Subcutaneous adipose tissue (tissue), 4 donors: ENCODE measurements around the gene PFKM. TPM values are rescaled to one million over a fixed set of nuclear protein-coding genes. Genes with fewer than 3 reads are reported as not detected.

Source experiments
- CTCF ChIP-seq: fragments of 450-650 bp; IDR thresholded peaks from one replicate; pipeline ENCODE4 v1.5.1; 2016; ENCODE audit warnings: low read depth, mild to moderate bottlenecking, control low read depth, antibody characterized with exemption, moderate library complexity
- total RNA-seq, 4 donors: library from RNA; depleted of rRNA; stranded (reverse); fragments of >200 nt; gene quantifications; one replicate each; pipeline ENCODE4 v1.1.0, GENCODE V29; 2016

Gene PFKM
- total RNA-seq, 4 donors from 2014 or later, result 5.1 to 19.5 (median 16.0) TPM

GRCh38 chr12:48160046-48160445 lies 40.9 kb downstream of the PFKM start:
- no peak for TF ChIP-seq CTCF

DNA sequence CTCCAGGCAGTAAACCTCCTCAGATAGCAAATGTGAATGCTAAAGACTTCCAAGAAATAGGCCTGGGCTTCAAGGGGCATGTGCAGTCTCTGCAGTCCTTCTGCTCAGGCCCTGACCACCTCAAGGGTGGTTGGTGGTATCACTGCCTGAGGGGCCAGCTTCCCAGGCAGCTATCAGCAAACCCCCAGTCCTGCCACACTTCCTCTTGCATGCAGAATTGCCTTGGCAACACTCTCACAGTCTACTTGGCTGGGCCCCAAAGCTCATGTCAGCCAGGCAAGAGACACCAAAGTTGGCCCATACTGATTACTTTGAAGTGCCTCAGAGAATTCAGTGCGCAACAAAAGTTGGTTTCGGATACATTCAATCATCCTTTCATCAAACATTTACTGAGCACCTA lies 41.6 kb downstream of the PFKM start:
- TF ChIP-seq CTCF, result no peak

DNA sequence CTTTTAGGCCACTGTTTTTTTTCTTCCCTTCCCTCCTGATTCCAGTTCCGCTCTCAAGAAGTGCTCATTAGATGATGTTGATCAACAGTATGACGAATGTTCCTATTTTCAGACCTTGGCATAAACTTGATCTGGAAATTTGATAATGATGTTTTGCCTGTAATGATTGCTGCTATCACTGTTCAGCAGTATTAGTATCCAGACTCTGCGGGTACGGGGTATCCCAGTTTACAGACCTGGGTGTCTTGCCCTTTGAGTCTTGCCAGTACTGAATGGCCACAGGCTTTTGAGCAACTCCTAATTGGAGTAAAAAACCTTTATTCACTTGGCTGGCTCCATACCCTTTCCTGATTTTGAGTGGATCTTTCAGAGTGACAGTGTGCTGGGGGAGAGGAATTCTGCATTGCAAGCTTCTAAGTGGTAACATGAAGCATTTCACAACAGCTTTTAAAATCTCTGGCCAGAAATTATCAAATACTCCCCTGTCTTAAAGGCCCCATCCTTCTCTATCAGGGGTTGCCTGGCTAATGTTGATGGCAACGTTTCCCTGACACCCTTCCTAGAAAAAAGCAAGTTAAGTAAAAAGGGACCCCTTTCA lies 44.1 kb downstream of the PFKM start:
- TF ChIP-seq CTCF, result no peak

DNA sequence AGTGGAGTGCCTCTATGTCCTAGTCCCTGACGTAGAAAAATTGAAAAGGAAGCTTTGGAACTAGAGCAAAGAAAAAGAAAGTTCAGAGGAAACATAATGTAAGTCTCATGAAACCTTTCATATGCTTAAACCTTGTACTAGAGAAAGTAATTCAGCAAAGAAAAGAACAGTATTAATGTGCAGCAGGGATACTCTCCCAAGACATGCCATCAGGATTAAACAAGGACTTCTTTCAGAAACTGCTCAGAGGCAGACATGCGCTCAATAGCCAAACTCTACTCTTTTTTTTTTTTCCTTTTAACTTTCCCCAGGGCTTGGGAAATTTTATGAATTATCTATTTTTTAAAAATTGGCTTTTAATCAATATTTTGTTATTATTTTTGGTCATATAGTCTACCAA lies 45.3 kb downstream of the PFKM start:
- TF ChIP-seq CTCF, result no peak

GRCh38 chr12:48165089-48165981 lies 46.2 kb downstream of the PFKM start:
- TF ChIP-seq CTCF, result no peak

DNA sequence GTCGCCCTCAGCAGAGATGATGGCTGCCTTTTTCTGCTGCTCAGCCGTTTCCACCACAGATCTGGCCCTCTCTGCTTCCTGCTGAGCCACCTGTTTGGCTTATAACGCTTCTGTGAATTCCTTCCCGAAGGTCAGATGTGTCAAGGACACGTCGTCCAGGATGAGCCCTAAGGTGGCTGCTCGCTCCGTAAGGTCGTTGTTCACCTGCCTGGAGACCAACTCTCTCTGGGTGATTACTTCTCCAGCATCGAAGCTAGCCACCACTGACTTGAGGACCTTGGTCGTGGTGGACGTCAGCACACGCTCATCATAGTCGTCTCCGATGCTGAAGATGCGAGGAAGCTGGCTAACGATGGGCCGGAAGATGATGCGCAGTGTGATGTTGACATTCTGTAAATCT lies 49.8 kb downstream of the PFKM start:
- TF ChIP-seq CTCF, result no peak

DNA sequence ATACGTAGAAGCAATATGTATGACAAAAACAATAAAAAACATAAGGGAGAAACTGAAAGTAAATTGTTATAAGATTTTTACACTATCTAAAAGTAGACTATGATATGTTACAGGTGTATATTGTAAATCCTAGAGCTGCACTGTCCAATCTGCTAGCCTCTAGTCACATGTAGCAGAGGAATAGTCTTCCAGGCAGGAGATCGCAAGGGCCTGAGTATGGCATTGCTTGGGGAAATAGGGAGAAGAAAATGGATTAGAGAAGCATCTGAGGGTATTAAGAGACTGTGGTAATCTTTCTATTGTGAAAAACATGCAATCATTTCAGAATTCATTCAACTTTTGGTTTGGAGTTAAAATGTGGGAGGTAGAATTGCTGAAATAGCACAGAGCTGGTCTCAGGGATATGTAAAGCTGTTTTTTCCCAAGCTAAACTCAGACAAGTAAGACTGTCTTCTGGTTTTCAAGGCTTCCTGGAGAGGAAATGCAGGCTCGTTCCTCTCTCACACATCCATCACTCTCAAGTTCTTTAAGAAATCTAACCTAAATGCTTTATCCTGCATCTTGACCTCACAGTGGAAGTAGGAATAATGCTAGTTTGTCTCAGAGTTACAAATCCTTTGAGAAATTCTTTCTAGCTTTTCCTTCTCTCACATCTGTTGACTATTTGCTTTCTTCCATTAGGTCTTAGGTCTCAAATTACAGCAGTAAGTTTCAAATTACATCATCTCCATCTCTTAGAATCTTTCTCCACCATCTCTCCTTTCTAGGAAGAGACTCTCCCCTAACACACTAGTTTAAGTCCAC lies 56.7 kb downstream of the PFKM start:
- TF ChIP-seq CTCF, result no peak
